ENCODE data around the gene KAZN. TPM values are rescaled to one million over a fixed set of nuclear protein-coding genes. Genes with fewer than 3 reads are reported as not detected.

KAZN gene
- total and polyA plus RNA-seq, 2 donors (not counting 1 experiment from before 2014, with no cell fraction given) = 3.4 to 5.0 TPM

DNA sequence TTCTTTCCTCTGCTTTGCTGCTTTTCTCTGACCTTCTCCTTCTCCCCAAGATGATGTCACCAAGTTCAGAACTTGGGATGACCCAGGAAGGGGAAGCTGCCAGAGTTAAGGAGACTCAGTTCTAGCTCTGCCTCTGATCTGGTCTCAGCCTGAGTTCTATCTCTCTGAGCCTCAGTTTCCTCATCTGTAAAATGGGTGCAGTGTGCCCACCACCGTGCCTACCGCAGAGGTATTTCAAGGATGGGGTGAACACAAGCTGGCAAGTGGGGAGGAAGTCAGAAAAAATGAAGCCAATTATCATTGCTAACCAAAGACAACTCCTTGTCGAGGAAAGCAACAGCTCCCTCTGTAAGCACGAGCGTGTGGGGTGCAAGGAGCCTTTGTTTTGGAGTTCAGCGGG is 249.7 kb downstream of the KAZN start:
- no peaks in the 10 kb centered on the region for H3K9me3 ChIP-seq (ENCODE audit: control insufficient read depth, insufficient read depth, low read depth, low read length)
- H3K4me3 ChIP-seq (replicated peaks in 1 of 4; ENCODE audit: control extremely low read depth in 1 of 4, insufficient read depth in 1 of 4, low read depth in 3 of 4, low read length in 4 of 4) = no peak overlapping the region
- H3K4me2 ChIP-seq (ENCODE audit: extremely low read depth, insufficient read depth, low read length) = no peak overlapping the region
- H3K36me3 ChIP-seq (ENCODE audit: control insufficient read depth, insufficient read depth, low read length) = no peaks in the 10 kb centered on the region
- no peak overlapping the region for H3K9ac ChIP-seq (ENCODE audit: insufficient read depth, low read length)
- no peaks in the 10 kb centered on the region for H4K20me1 ChIP-seq (ENCODE audit: control insufficient read depth, extremely low read depth, insufficient read depth, low read length)
- H3K4me1 ChIP-seq (ENCODE audit: control insufficient read depth, extremely low read depth, insufficient read depth, low read length) = peaks cover 5% of the 10 kb centered on the region
- no peak overlapping the region for H2AFZ ChIP-seq (ENCODE audit: low read length)
- H3K79me2 ChIP-seq (ENCODE audit: control insufficient read depth, insufficient read depth, low read length) = no peaks in the 10 kb centered on the region
- TF ChIP-seq EZH2 (IDR thresholded peaks at IDR 0.05; ENCODE audit: low read length, missing control alignments) = no peak
- TF ChIP-seq, protein P1, sequence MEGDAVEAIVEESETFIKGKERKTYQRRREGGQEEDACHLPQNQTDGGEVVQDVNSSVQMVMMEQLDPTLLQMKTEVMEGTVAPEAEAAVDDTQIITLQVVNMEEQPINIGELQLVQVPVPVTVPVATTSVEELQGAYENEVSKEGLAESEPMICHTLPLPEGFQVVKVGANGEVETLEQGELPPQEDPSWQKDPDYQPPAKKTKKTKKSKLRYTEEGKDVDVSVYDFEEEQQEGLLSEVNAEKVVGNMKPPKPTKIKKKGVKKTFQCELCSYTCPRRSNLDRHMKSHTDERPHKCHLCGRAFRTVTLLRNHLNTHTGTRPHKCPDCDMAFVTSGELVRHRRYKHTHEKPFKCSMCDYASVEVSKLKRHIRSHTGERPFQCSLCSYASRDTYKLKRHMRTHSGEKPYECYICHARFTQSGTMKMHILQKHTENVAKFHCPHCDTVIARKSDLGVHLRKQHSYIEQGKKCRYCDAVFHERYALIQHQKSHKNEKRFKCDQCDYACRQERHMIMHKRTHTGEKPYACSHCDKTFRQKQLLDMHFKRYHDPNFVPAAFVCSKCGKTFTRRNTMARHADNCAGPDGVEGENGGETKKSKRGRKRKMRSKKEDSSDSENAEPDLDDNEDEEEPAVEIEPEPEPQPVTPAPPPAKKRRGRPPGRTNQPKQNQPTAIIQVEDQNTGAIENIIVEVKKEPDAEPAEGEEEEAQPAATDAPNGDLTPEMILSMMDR (conservative IDR thresholded peaks at IDR 0.05 in 1 of 2, IDR thresholded peaks at IDR 0.05 in 1 of 2; ENCODE audit: low read depth in 1 of 2, low read length in 2 of 2) = no peak
- peaks cover under 1% of the 10 kb centered on the region for H3K27me3 ChIP-seq (ENCODE audit: control insufficient read depth, insufficient read depth, low read length)
- DNase-seq (ENCODE audit: low read depth in 2 of 2) = no peak
- H3K27ac ChIP-seq (ENCODE audit: insufficient read depth, low read length) = no peak overlapping the region

DNA sequence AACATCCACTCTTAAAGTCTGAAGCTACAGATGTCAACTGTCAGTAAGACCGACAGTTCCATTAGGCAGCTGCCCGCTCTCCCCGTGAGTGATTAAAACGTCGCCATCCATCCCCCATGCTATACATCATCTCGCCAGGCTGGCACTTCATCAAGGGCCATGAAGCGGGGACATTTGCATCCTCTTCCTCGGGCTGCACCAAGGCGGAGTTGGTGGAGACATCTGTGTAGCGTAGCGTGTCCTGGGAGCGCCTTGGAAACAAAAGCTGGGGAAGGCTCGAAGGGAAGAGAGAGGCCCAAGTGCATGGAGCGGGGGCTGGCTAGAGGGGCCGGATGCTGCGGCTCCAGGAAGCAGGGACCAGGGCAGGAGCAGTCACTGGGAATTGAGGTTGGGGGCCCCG is 250.1 kb downstream of the KAZN start:
- H3K27ac ChIP-seq (ENCODE audit: insufficient read depth, low read length) = no peak overlapping the region
- H2AFZ ChIP-seq (ENCODE audit: low read length) = no peak overlapping the region
- DNase-seq (ENCODE audit: low read depth in 2 of 2) = no peak
- no peaks in the 10 kb centered on the region for H3K36me3 ChIP-seq (ENCODE audit: control insufficient read depth, insufficient read depth, low read length)
- H3K4me2 ChIP-seq (ENCODE audit: extremely low read depth, insufficient read depth, low read length) = no peak overlapping the region
- no peak for TF ChIP-seq EZH2 (IDR thresholded peaks at IDR 0.05; ENCODE audit: low read length, missing control alignments)
- TF ChIP-seq, protein P1 (conservative IDR thresholded peaks at IDR 0.05 in 1 of 2, IDR thresholded peaks at IDR 0.05 in 1 of 2; ENCODE audit: low read depth in 1 of 2, low read length in 2 of 2) = no peak
- peaks cover 4% of the 10 kb centered on the region for H3K4me1 ChIP-seq (ENCODE audit: control insufficient read depth, extremely low read depth, insufficient read depth, low read length)
- no peaks in the 10 kb centered on the region for H4K20me1 ChIP-seq (ENCODE audit: control insufficient read depth, extremely low read depth, insufficient read depth, low read length)
- no peak overlapping the region for H3K4me3 ChIP-seq (replicated peaks in 1 of 4; ENCODE audit: control extremely low read depth in 1 of 4, insufficient read depth in 1 of 4, low read depth in 3 of 4, low read length in 4 of 4)
- H3K9me3 ChIP-seq (ENCODE audit: control insufficient read depth, insufficient read depth, low read depth, low read length) = no peaks in the 10 kb centered on the region
- H3K9ac ChIP-seq (ENCODE audit: insufficient read depth, low read length) = no peak overlapping the region
- H3K79me2 ChIP-seq (ENCODE audit: control insufficient read depth, insufficient read depth, low read length) = no peaks in the 10 kb centered on the region
- peaks cover 2% of the 10 kb centered on the region for H3K27me3 ChIP-seq (ENCODE audit: control insufficient read depth, insufficient read depth, low read length)

DNA sequence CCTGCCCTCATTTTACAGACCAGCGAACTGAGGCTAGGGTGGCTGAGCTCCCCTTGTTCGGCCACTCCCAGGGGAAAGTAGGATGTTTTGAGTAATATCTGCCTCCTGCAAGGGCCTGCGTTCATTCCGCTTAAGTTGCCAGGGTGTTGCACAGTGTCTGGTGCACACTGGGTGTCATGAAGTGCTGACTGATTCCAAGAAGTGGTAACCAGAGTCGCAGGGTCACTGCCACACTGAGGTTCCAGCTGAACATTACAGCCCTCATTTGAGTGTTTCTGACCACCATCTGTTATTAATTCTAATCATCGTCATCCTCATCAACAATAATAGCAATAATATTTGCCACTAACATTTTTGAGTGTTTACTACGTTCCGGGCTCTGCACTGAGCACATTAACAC is 250.6 kb downstream of the KAZN start:
- no peak overlapping the region for H3K4me3 ChIP-seq (replicated peaks in 1 of 4; ENCODE audit: control extremely low read depth in 1 of 4, insufficient read depth in 1 of 4, low read depth in 3 of 4, low read length in 4 of 4)
- H3K79me2 ChIP-seq (ENCODE audit: control insufficient read depth, insufficient read depth, low read length) = no peaks in the 10 kb centered on the region
- TF ChIP-seq, protein P1 (conservative IDR thresholded peaks at IDR 0.05 in 1 of 2, IDR thresholded peaks at IDR 0.05 in 1 of 2; ENCODE audit: low read depth in 1 of 2, low read length in 2 of 2) = no peak
- TF ChIP-seq EZH2 (IDR thresholded peaks at IDR 0.05; ENCODE audit: low read length, missing control alignments) = no peak
- H3K27ac ChIP-seq (ENCODE audit: insufficient read depth, low read length) = no peak overlapping the region
- H4K20me1 ChIP-seq (ENCODE audit: control insufficient read depth, extremely low read depth, insufficient read depth, low read length) = no peaks in the 10 kb centered on the region
- no peaks in the 10 kb centered on the region for H3K9me3 ChIP-seq (ENCODE audit: control insufficient read depth, insufficient read depth, low read depth, low read length)
- no peak overlapping the region for H3K4me2 ChIP-seq (ENCODE audit: extremely low read depth, insufficient read depth, low read length)
- no peak overlapping the region for H2AFZ ChIP-seq (ENCODE audit: low read length)
- H3K4me1 ChIP-seq (ENCODE audit: control insufficient read depth, extremely low read depth, insufficient read depth, low read length) = peaks cover 2% of the 10 kb centered on the region
- no peak overlapping the region for H3K9ac ChIP-seq (ENCODE audit: insufficient read depth, low read length)
- H3K27me3 ChIP-seq (ENCODE audit: control insufficient read depth, insufficient read depth, low read length) = peaks cover 2% of the 10 kb centered on the region
- DNase-seq (ENCODE audit: low read depth in 2 of 2) = peak in 1 of 2 donors; percentile 27
- no peaks in the 10 kb centered on the region for H3K36me3 ChIP-seq (ENCODE audit: control insufficient read depth, insufficient read depth, low read length)

Measured in fibroblast of lung (primary cell).